Spleen (tissue), 7 donors: ENCODE data around the gene PGAM1.

Experiments
- CTCF ChIP-seq, 11 experiments: fragments of 200-600 bp in 7 of 11; fragments of 450-650 bp in 4 of 11; sonication (generic) in 4 of 11; IDR thresholded peaks in 8 of 11; conservative IDR thresholded peaks in 3 of 11; 1 replicate in 7 of 11; 2 replicates in 4 of 11; pipeline versions ENCODE4 v1.4.0 to v1.8.0; 2016 to 2021; ENCODE audit warnings: antibody characterized with exemption in 11 of 11, inconsistent platforms in 4 of 11, mild to moderate bottlenecking in 1 of 11
- POLR2A ChIP-seq, 3 donors: fragments of 450-650 bp; IDR thresholded peaks; one replicate each; pipeline ENCODE4 v1.5.1; 2017; ENCODE audit warnings: antibody characterized with exemption in 3 of 3, mild to moderate bottlenecking in 1 of 3
- donor health status: DM: no; HTN: no; CAD: no; lungs with moderate emphysema.
- donor health status: DM: no; HTN: no; CAD: no.
- donor health status: DM: no; HTN: no; CAD: no.

- TF ChIP-seq POLR2A (IDR thresholded peaks at IDR 0.05) (no peak), CTCF (IDR thresholded peaks at IDR 0.05 in 8 of 11, conservative IDR thresholded peaks at IDR 0.05 in 3 of 11) (no peak)
Measured at GRCh38 chr10:97416565-97416964, 9.4 kb upstream of the PGAM1 start.
